Measurements from ENCODE around the gene DISP3. TPM values are rescaled to one million over a fixed set of nuclear protein-coding genes. Genes with fewer than 3 reads are reported as not detected.

The DISP3 gene
- total RNA-seq, 1 donor from 2014 or later = 0.30 TPM

- DNase-seq = no peak
Observed at GRCh38 chr1:11515368-11516300, 36.7 kb downstream of the DISP3 start.

GRCh38 chr1:11516961-11517635 lies 38.1 kb downstream of the DISP3 start:
- DNase-seq = no peak

GRCh38 chr1:11518016-11518701 lies 39.2 kb downstream of the DISP3 start:
- DNase-seq = no peak

- no peak for DNase-seq
Observed at GRCh38 chr1:11518791-11519628, 40.1 kb downstream of the DISP3 start.

GRCh38 chr1:11519629-11520031 lies 40.7 kb downstream of the DISP3 start:
- DNase-seq = no peak

GRCh38 chr1:11520531-11521233 lies 41.7 kb downstream of the DISP3 start:
- DNase-seq = no peak

GRCh38 chr1:11521582-11522399 lies 42.8 kb downstream of the DISP3 start:
- DNase-seq = no peak

- no peak for DNase-seq
Observed at GRCh38 chr1:11522400-11523235, 43.7 kb downstream of the DISP3 start.

- no peak for DNase-seq
Observed at GRCh38 chr1:11523261-11523660, 44.3 kb downstream of the DISP3 start.

- no peak for DNase-seq
Observed at GRCh38 chr1:11523746-11524464, 45.0 kb downstream of the DISP3 start.

- DNase-seq = no peak
Observed at GRCh38 chr1:11524465-11525150, 45.7 kb downstream of the DISP3 start.

GRCh38 chr1:11525151-11525505 lies 46.2 kb downstream of the DISP3 start:
- no peak for DNase-seq

GRCh38 chr1:11525516-11525915 lies 46.6 kb downstream of the DISP3 start:
- DNase-seq = no peak

- no peak for DNase-seq
Observed at GRCh38 chr1:11526071-11526895, 47.3 kb downstream of the DISP3 start.

GRCh38 chr1:11527541-11528452 lies 48.8 kb downstream of the DISP3 start:
- DNase-seq = no peak

GRCh38 chr1:11528611-11529261 lies 49.8 kb downstream of the DISP3 start:
- DNase-seq = no peak

Measured in skin of body (tissue), 2 donors.